IPS-11a (cell line): ENCODE data around the gene NELL2.

Experiments
- H3K4me3 ChIP-seq: one replicate; pipeline ENCODE4 v1.5.1; 2013; ENCODE audit warnings: low read depth, low read length, control low read depth

The NELL2 gene

GRCh38 chr12:44546060-44546459 lies 330.1 kb downstream of the NELL2 start:
- H3K4me3 ChIP-seq = no peak overlapping the region

- H3K4me3 ChIP-seq = no peak overlapping the region
Measured at GRCh38 chr12:44544018-44544417, 332.1 kb downstream of the NELL2 start.

GRCh38 chr12:44542716-44543115 lies 333.4 kb downstream of the NELL2 start:
- H3K4me3 ChIP-seq = no peak overlapping the region

- no peak overlapping the region for H3K4me3 ChIP-seq
Measured at GRCh38 chr12:44537354-44537753, 338.8 kb downstream of the NELL2 start.

- H3K4me3 ChIP-seq = no peak overlapping the region
Measured at GRCh38 chr12:44532940-44533339, 343.2 kb downstream of the NELL2 start.

- no peak overlapping the region for H3K4me3 ChIP-seq
Measured at GRCh38 chr12:44531320-44531971, 344.7 kb downstream of the NELL2 start.

GRCh38 chr12:44526655-44527182 lies 349.4 kb downstream of the NELL2 start:
- H3K4me3 ChIP-seq = no peak overlapping the region

- H3K4me3 ChIP-seq = no peak overlapping the region
Measured at GRCh38 chr12:44525806-44526654, 350.1 kb downstream of the NELL2 start.

- no peak overlapping the region for H3K4me3 ChIP-seq
Measured at GRCh38 chr12:44523828-44524227, 352.3 kb downstream of the NELL2 start.

- no peak overlapping the region for H3K4me3 ChIP-seq
Measured at GRCh38 chr12:44521702-44522101, 354.4 kb downstream of the NELL2 start.

- H3K4me3 ChIP-seq = no peak overlapping the region
Measured at GRCh38 chr12:44519931-44520330, 356.2 kb downstream of the NELL2 start.

GRCh38 chr12:44511289-44511688 lies 364.8 kb downstream of the NELL2 start:
- no peak overlapping the region for H3K4me3 ChIP-seq

GRCh38 chr12:44510510-44510909 lies 365.6 kb downstream of the NELL2 start:
- H3K4me3 ChIP-seq = no peak overlapping the region

- no peak overlapping the region for H3K4me3 ChIP-seq
Measured at GRCh38 chr12:44510076-44510475, 366.0 kb downstream of the NELL2 start.

- no peak overlapping the region for H3K4me3 ChIP-seq
Measured at GRCh38 chr12:44509471-44509870, 366.6 kb downstream of the NELL2 start.

- H3K4me3 ChIP-seq = no peak overlapping the region
Measured at GRCh38 chr12:44507461-44507860, 368.7 kb downstream of the NELL2 start.

- no peak overlapping the region for H3K4me3 ChIP-seq
Measured at GRCh38 chr12:44504799-44505198, 371.3 kb downstream of the NELL2 start.

- H3K4me3 ChIP-seq = no peak overlapping the region
Measured at GRCh38 chr12:44503329-44503728, 372.8 kb downstream of the NELL2 start.

GRCh38 chr12:44502681-44503080 lies 373.4 kb downstream of the NELL2 start:
- H3K4me3 ChIP-seq = no peak overlapping the region

GRCh38 chr12:44500423-44500822 lies 375.7 kb downstream of the NELL2 start:
- no peak overlapping the region for H3K4me3 ChIP-seq

- H3K4me3 ChIP-seq = no peak overlapping the region
Measured at GRCh38 chr12:44497044-44497443, 379.1 kb downstream of the NELL2 start.

- H3K4me3 ChIP-seq = no peak overlapping the region
Measured at GRCh38 chr12:44490181-44490580, 385.9 kb downstream of the NELL2 start.
